CD4-positive, alpha-beta T cell treated with Interleukin-15 for 4 hours (primary cell): Measurements from ENCODE around the gene WDFY1.

ENCODE experiments used
- DNase-seq: peaks from one replicate; pipeline ENCODE4 v3.0.0-alpha.2; 2020; ENCODE audit warnings: low spot score

The WDFY1 gene

GRCh38 chr2:223944703-223945531 is at the start of gene WDFY1:
TSS of gene WDFY1 (minus strand) at chr2:223945335. CDS start at chr2:223945284, 51 bp downstream.
- peak; percentile 79 for DNase-seq

- DNase-seq, result no peak
Measured at GRCh38 chr2:223994562-223995162, 49.5 kb upstream of the WDFY1 start.

- peak; percentile 58 for DNase-seq
Measured at GRCh38 chr2:223993634-223994232, 48.6 kb upstream of the WDFY1 start.

DNA sequence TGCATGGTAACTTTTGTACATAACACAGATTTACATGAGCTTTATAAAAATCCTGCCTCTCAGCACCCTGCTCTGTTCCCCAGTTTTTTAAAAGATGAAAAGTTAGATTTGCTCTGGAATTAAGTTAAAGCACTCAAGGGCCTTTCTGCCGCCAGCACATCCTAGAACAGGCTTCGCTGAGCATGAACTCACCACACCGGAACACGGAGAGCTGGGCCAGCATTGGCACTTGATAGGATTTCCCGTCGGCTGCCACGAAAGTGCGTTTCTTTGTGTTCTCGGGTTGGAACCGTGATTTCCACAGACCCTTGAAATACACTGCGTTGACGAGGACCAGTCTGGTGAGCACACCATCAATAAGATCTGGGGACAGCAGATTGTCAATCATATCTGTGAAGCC is 46.5 kb upstream of the WDFY1 start:
- no peak for DNase-seq

DNA sequence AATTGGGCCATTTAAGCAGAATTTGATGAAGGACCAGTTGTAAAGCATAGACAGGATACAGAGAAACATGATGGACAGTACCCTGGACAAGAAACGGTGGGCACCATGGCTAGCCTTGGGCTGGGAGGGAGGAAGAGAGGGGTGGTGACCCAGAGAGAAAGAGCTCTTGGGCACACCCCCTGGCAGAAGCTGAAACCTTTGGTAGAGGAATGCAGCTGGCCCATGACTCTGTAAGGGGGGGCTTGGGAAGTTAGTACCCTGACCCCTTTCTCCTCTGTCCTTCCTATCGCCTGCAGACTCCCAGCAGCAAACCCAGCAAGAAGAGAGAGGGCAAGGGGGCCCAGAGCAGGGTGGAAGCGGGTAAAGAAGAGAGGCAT is 44.7 kb upstream of the WDFY1 start:
- DNase-seq, result no peak

- DNase-seq, result no peak
Measured at GRCh38 chr2:223989206-223989855, 44.2 kb upstream of the WDFY1 start.

DNA sequence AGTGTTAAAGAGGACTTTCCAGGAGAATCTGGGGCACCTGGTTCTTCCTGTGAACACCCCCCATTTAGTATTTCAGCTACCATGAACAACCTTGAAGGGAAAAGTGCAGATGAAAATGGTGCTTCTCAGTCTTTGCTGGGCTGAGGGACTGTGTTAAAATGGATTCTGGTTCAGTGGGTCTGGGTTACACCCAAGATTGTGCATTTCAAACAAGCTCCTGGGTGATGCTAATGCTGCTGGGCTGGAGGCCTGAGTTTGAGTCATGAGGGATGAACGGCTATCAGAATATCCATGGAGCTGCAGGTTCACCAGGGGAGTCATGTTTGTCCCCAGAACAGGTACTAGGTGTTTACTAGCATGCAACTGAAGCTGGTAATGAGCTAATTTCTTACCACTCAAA is 36.1 kb upstream of the WDFY1 start:
- DNase-seq, result no peak

DNA sequence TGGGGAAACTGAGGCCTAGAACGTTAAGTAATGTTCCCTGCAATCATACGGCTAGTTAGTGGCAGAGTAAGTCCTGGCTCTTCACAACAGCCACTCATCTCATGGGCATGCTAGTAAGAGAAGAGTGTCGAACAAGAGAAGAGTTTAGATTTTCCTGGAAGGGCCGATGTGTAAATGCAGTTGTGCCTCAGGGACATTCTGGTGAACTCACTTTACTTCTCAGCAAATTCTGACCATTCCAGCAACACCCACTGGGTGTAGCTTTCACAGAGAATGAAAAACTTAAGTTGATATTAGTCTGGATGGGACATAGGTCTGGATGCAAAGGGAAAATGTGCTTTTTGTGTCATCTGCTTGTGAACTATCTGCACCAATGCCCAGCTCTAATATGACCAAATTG is 35.7 kb upstream of the WDFY1 start:
- DNase-seq, result no peak

DNA sequence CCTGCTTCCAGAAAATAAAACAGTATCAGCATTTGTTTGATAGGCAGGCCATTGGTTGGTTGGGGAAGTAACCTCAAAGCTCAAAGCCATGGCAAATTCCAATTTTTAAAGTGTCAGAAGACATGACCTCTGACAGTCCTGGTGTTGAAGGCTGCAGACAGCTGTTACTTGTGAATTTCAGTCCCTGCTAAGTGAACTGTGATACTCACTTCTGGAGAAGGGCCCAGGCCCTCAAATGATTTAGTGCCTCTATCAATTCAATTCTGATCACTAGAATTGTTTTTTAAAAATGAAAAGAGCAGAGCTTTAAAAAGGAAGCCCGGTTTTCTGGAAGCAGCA is 35.2 kb upstream of the WDFY1 start:
- DNase-seq, result no peak

DNA sequence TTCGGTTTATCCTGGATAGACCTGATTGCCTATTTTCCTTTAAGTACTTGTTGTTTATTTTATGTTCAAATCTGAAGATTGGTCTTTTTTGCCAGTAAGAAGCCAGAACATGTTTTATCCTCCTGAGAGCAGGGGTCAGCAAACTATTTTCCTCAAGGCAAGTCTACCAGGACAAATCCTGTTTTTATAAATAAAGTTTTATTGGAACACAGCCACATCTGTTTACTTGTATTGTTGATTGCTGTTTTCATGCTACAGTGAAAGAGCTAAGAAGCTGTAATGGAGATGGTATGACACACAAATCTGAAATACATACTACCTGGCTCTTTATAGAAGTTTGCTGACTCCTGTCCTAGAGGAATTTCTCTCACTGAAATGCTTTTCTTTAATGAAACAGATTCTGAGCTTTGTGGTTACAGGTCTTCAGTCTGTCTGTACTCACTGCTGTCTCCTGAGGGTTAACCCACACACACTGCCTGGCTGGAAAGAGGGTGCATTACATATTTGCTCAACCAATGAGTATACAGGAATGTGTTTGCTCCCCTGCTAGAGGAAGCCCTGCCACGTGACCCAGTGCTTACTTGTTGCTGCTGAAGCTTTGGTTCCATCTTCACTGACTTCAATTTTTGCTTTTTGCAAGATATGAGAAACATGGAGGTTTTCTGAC is 34.7 kb upstream of the WDFY1 start:
- DNase-seq, result no peak

GRCh38 chr2:223978451-223978850 is 33.3 kb upstream of the WDFY1 start:
- DNase-seq, result no peak

DNA sequence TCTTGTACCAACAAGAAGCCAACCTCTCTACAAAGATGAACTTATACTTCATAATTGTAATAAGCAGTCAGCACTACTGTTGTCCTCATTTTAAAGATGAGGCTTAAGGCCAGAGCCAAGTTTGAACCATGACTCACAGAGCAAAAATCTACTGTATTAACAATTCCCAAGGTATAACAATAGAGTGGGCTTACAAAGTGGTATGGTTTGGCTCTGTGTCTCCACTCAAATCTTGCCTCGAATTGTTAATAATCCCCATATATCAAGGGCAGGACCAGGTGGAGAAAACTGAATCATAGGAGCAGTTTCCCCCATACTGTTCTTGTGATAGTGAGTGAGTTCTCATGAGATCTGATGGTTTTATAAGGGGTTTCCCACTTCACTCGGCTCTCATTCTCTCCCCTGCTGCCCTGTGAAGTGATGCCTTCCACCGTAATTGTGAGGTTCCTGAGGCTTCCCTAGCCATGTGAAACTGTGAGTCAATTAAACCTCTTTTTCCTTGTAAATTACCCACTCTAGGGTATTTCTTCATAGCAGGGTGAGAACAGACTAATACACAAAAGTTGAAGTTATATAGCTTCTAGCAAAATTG is 31.6 kb upstream of the WDFY1 start:
- no peak for DNase-seq

- DNase-seq, result no peak
Measured at GRCh38 chr2:223973606-223974005, 28.5 kb upstream of the WDFY1 start.

DNA sequence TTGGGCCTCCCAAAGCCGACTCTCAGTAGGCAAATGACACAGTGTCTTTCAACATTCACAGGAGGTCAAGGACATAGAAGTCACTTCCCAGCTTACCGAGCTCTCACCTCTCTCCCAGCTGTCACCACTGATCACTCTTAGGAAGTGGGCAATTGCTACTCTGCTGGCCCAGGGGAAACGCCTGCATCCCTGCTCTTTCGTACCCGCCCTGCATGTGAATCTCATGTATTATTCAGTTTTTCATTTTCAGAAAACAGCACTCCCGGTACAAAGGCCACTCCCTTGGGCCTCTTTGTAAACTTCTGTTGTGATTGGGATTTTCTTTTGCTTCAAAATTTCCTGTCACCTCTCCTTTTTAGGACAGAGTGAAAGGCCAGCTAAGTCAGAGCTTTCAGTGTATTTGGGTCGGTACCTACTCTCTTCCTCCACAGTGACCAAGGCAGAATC is 27.5 kb upstream of the WDFY1 start:
- no peak for DNase-seq

- no peak for DNase-seq
Measured at GRCh38 chr2:223971731-223972130, 26.6 kb upstream of the WDFY1 start.

DNA sequence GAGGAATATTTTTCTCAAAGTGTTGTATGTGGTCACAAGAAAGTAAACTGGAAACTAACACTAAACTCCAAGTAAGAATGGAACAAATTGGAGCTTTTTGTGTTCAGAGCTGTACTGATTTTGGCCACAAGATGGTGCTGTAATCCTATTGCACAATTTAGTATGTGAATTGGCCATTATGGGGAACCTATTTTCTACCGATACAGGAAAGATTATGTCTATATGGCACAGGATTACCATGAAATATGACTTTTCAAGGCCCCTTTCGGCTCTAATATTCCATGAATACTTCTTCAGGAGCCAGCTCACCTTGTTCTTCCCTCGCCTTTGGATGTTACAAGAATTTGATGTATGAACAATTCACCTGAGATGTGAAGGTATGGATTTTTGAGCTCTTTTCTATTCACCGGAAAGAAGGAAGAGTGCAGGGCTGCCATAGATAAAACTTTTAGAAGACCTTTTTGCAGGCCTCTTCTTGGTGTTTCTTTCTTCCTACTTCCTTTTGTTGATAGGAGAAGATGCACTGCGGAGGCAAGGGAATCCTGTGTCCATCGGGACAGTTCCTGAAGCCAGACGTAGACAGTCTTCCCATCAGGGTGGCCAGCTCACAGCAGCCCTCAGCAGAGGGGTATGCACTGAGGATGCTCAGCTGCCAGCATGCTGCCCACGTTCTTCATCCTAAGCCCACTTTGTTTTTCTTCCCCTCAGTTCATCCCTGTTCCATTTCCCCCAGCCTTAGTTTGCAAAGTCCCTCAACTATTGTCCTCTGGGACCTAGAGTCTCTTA is 25.4 kb upstream of the WDFY1 start:
- peak; percentile 67 for DNase-seq

DNA sequence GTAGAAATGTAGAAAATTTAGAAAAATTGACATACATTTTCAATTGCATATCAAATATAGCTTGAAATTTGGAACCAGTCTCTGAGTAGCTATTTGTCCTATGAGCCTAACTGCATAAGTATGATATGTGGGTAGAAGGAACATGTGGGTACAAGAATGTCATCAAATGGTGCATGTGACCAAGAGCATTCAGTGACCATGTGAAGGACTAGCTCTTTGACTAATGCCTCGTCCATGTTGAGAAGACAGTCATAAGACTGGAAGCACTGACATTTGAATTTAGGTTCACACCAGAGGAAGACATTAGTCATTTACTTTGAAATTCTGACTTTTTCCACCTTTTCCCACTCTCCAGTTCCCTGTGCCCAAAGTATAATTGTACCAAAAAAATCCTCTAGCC is 24.7 kb upstream of the WDFY1 start:
- no peak for DNase-seq

DNA sequence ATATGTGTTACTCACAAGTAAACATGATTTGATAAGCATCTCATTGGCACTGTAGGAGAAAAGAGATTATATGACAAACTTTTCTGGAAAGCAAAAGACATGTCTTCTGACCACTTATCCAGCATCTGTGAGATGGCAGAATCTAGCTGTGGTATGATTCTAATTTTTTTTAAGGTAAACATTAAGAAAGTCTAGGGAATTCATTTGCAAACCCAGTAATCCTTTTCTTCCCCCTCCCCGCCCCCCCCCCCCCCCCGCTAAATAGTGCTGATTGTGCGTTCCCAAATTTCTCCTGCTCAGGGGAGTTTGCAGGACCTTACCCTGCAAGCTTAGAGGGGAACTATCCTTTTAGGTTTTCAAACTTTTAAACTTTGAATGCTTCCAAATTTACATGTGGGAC is 24.2 kb upstream of the WDFY1 start:
- DNase-seq, result no peak

GRCh38 chr2:223967981-223968380 is 22.8 kb upstream of the WDFY1 start:
- DNase-seq, result no peak

- no peak for DNase-seq
Measured at GRCh38 chr2:223959688-223960087, 14.6 kb upstream of the WDFY1 start.
